Activated T-cell treated with anti-CD3 and anti-CD28 coated beads, Interleukin-2, amount 50 U/mL, for 72 hours (primary cell): ENCODE results near the gene PDXDC1. TPM values are rescaled to one million over a fixed set of nuclear protein-coding genes. Genes with fewer than 3 reads are reported as not detected.
"Not testable (repeated sequence)": the region's sequence is repeated elsewhere in the genome, so short reads cannot be mapped to it uniquely, and the experiment has no call there.

Experiments used
- ATAC-seq, 2 donors: fragments of 150-1000 bp; cut with Tn5 transposase; replicated peaks in 1 of 2; 2 replicates each; pipeline ENCODE4 v1.10.0; 2021; ENCODE audit warnings: moderate library complexity in 2 of 2, mild to moderate bottlenecking in 1 of 2
- DNase-seq, 2 donors: peaks; one replicate each; pipeline ENCODE4 v3.0.0; 2021 to 2022; ENCODE audit warnings: mixed read lengths in 1 of 2
- H3K27ac Mint-ChIP-seq: one replicate; pipeline ENCODE4 v1.8.0; 2022; ENCODE audit warnings: mild to moderate bottlenecking, moderate library complexity, mixed read lengths
- H3K27me3 Mint-ChIP-seq: one replicate; pipeline ENCODE4 v1.8.0; 2022; ENCODE audit warnings: low read depth, mixed read lengths
- H3K36me3 Mint-ChIP-seq, 2 donors: one replicate each; pipeline ENCODE4 v1.8.0; 2022; ENCODE audit warnings: mixed read lengths in 2 of 2, mild to moderate bottlenecking in 1 of 2; ENCODE audit not compliant: insufficient read depth in 2 of 2
- H3K4me1 Mint-ChIP-seq: one replicate; pipeline ENCODE4 v1.8.0; 2022; ENCODE audit warnings: low read depth, mixed read lengths
- H3K4me3 Mint-ChIP-seq, 2 donors: one replicate each; pipeline ENCODE4 v1.8.0; 2022; ENCODE audit warnings: mild to moderate bottlenecking in 2 of 2, mixed read lengths in 2 of 2, moderate library complexity in 2 of 2
- H3K9me3 Mint-ChIP-seq, 2 donors: one replicate each; pipeline ENCODE4 v1.8.0; 2022; ENCODE audit warnings: mixed read lengths in 2 of 2
- total RNA-seq, 2 donors: library from RNA; stranded (reverse); gene quantifications; one replicate each; pipeline ENCODE4 v1.2.3, GENCODE V29; 2022

PDXDC1 gene
- total RNA-seq, 2 donors from 2014 or later: 68.8 to 86.1 TPM

GRCh38 chr16:15093571-15093954 lies 118.7 kb downstream of the PDXDC1 start:
- H3K4me3 Mint-ChIP-seq: peak overlapping the region; percentile 93 to 95
- peaks cover 26% of the 10 kb centered on the region for H3K4me1 Mint-ChIP-seq
- H3K27ac Mint-ChIP-seq: peak overlapping the region; percentile 97
- not testable (repeated sequence) for H3K9me3 Mint-ChIP-seq, DNase-seq, ATAC-seq, H3K27me3 Mint-ChIP-seq
- peaks cover 0 to 16% of the 10 kb centered on the region in 2 donors for H3K36me3 Mint-ChIP-seq

GRCh38 chr16:15093955-15094827 lies 119.4 kb downstream of the PDXDC1 start, which contains the start of gene RRN3:
Gene RRN3, minus strand, starts transcription at chr16:15094272. Its CDS starts 39 bp downstream, at chr16:15094233.
- Mint-ChIP-seq H3K36me3 (peaks cover 0 to 13% of the 10 kb centered on the region in 2 donors), H3K27ac (peak within 1 kb of the TSS; percentile 97)

GRCh38 chr16:15096583-15096972 lies 121.8 kb downstream of the PDXDC1 start:
- not testable (repeated sequence) for DNase-seq, H3K36me3 Mint-ChIP-seq, H3K27me3 Mint-ChIP-seq, H3K27ac Mint-ChIP-seq, H3K4me3 Mint-ChIP-seq, ATAC-seq, H3K9me3 Mint-ChIP-seq
- peaks cover 20% of the 10 kb centered on the region for H3K4me1 Mint-ChIP-seq

More at GRCh38 chr16:15093955-15094827, 119.4 kb downstream of the PDXDC1 start, which contains the start of gene RRN3:
- H3K27me3 Mint-ChIP-seq, H3K9me3 Mint-ChIP-seq: not testable (repeated sequence)
- Mint-ChIP-seq H3K4me1 (peaks cover 26% of the 10 kb centered on the region), H3K4me3 (peak within 1 kb of the TSS; percentile 93 to 95)
- peak; percentile 100 for ATAC-seq
- DNase-seq: peak; percentile 91 to 92

GRCh38 chr16:15099366-15099909 lies 124.6 kb downstream of the PDXDC1 start:
- not testable (repeated sequence) for H3K4me1 Mint-ChIP-seq, H3K36me3 Mint-ChIP-seq, H3K27ac Mint-ChIP-seq, H3K27me3 Mint-ChIP-seq, DNase-seq, H3K4me3 Mint-ChIP-seq, ATAC-seq, H3K9me3 Mint-ChIP-seq

GRCh38 chr16:15100372-15100987 lies 125.7 kb downstream of the PDXDC1 start:
- H3K36me3 Mint-ChIP-seq, ATAC-seq: not testable (repeated sequence)

GRCh38 chr16:15127641-15128425 lies 153.0 kb downstream of the PDXDC1 start:
- ATAC-seq, H3K4me3 Mint-ChIP-seq, H3K36me3 Mint-ChIP-seq, DNase-seq, H3K27me3 Mint-ChIP-seq, H3K27ac Mint-ChIP-seq, H3K4me1 Mint-ChIP-seq, H3K9me3 Mint-ChIP-seq: not testable (repeated sequence)

More at GRCh38 chr16:15100372-15100987, 125.7 kb downstream of the PDXDC1 start:
- not testable (repeated sequence) for H3K9me3 Mint-ChIP-seq, H3K4me1 Mint-ChIP-seq, H3K27me3 Mint-ChIP-seq, DNase-seq, H3K27ac Mint-ChIP-seq, H3K4me3 Mint-ChIP-seq

- H3K4me1 Mint-ChIP-seq, H3K27ac Mint-ChIP-seq, ATAC-seq, DNase-seq, H3K9me3 Mint-ChIP-seq, H3K4me3 Mint-ChIP-seq, H3K36me3 Mint-ChIP-seq, H3K27me3 Mint-ChIP-seq: not testable (repeated sequence)
Observed at GRCh38 chr16:15130256-15130932, 155.6 kb downstream of the PDXDC1 start.

GRCh38 chr16:15130943-15131700 lies 156.3 kb downstream of the PDXDC1 start:
- not testable (repeated sequence) for H3K4me1 Mint-ChIP-seq, DNase-seq, H3K9me3 Mint-ChIP-seq, H3K36me3 Mint-ChIP-seq, H3K27me3 Mint-ChIP-seq, H3K27ac Mint-ChIP-seq, H3K4me3 Mint-ChIP-seq, ATAC-seq

- H3K4me1 Mint-ChIP-seq, H3K27me3 Mint-ChIP-seq, H3K36me3 Mint-ChIP-seq, ATAC-seq, H3K9me3 Mint-ChIP-seq, DNase-seq, H3K27ac Mint-ChIP-seq, H3K4me3 Mint-ChIP-seq: not testable (repeated sequence)
Observed at GRCh38 chr16:15132719-15133428, 158.0 kb downstream of the PDXDC1 start.

- H3K27ac Mint-ChIP-seq, H3K36me3 Mint-ChIP-seq, H3K4me3 Mint-ChIP-seq, H3K27me3 Mint-ChIP-seq, H3K4me1 Mint-ChIP-seq, ATAC-seq, DNase-seq, H3K9me3 Mint-ChIP-seq: not testable (repeated sequence)
Observed at GRCh38 chr16:15133554-15133953, 158.7 kb downstream of the PDXDC1 start.

GRCh38 chr16:15134752-15135482 lies 160.1 kb downstream of the PDXDC1 start:
- H3K27ac Mint-ChIP-seq, H3K4me1 Mint-ChIP-seq, H3K36me3 Mint-ChIP-seq, H3K4me3 Mint-ChIP-seq, DNase-seq, H3K9me3 Mint-ChIP-seq, ATAC-seq, H3K27me3 Mint-ChIP-seq: not testable (repeated sequence)
